Measurements from ENCODE around the gene GSG1L. TPM values are rescaled to one million over a fixed set of nuclear protein-coding genes. Genes with fewer than 3 reads are reported as not detected.
A peak's percentile ranks its signal among the peaks of the same experiment; 100 is the strongest.

The GSG1L gene
- total RNA-seq, 1 donor = not detected

- Histone ChIP-seq H3K27ac (ENCODE audit: low read depth, low read length) (no peak overlapping the region), H4K20me1 (ENCODE audit: insufficient read depth, low read length) (no peaks in the 10 kb centered on the region), H3K79me2 (ENCODE audit: insufficient read depth, low read length) (no peaks in the 10 kb centered on the region), H3K4me1 (ENCODE audit: insufficient read depth, low read length) (peaks cover 5% of the 10 kb centered on the region), H3K9me3 (ENCODE audit: low read depth, low read length) (no peaks in the 10 kb centered on the region), H3K36me3 (ENCODE audit: insufficient read depth, low read length) (no peaks in the 10 kb centered on the region), H3K27me3 (ENCODE audit: insufficient read depth, low read length) (peaks cover 34% of the 10 kb centered on the region), H3K4me2 (ENCODE audit: insufficient read depth, low read length) (no peak overlapping the region), H2AFZ (ENCODE audit: low read length) (no peak overlapping the region), H3K4me3 (ENCODE audit: insufficient read depth, low read length) (no peak overlapping the region)
- TF ChIP-seq, protein P1, sequence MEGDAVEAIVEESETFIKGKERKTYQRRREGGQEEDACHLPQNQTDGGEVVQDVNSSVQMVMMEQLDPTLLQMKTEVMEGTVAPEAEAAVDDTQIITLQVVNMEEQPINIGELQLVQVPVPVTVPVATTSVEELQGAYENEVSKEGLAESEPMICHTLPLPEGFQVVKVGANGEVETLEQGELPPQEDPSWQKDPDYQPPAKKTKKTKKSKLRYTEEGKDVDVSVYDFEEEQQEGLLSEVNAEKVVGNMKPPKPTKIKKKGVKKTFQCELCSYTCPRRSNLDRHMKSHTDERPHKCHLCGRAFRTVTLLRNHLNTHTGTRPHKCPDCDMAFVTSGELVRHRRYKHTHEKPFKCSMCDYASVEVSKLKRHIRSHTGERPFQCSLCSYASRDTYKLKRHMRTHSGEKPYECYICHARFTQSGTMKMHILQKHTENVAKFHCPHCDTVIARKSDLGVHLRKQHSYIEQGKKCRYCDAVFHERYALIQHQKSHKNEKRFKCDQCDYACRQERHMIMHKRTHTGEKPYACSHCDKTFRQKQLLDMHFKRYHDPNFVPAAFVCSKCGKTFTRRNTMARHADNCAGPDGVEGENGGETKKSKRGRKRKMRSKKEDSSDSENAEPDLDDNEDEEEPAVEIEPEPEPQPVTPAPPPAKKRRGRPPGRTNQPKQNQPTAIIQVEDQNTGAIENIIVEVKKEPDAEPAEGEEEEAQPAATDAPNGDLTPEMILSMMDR (IDR thresholded peaks at IDR 0.05; ENCODE audit: extremely low read depth, low read depth, low read length) = no peak
- peak; percentile 70 for DNase-seq (ENCODE audit: insufficient read length, low spot score, missing footprints)
Measured at GRCh38 chr16:28069971-28070794, 6.7 kb upstream of the GSG1L start.

DNA sequence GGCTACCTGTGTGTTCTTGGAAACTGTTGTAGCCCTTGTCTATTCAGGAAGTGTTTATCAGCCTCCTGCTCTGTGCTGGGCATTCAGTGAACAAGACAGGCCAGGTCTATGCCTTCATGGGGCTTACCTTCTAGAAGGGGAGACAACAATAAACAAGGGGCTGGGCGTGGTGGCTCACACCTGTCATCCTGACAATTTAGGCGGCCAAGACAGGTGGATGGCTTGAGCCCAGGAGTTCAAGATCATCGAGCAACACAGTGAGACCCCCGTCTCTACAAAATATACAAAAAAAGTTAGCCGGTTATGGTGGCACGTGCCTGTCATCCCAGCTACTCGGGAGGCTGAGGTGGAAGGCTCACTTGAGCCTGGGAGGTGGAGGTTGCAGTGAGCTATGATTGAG, 5.5 kb upstream of the GSG1L start:
- TF ChIP-seq, protein P1 (IDR thresholded peaks at IDR 0.05; ENCODE audit: extremely low read depth, low read depth, low read length) = no peak

DNA sequence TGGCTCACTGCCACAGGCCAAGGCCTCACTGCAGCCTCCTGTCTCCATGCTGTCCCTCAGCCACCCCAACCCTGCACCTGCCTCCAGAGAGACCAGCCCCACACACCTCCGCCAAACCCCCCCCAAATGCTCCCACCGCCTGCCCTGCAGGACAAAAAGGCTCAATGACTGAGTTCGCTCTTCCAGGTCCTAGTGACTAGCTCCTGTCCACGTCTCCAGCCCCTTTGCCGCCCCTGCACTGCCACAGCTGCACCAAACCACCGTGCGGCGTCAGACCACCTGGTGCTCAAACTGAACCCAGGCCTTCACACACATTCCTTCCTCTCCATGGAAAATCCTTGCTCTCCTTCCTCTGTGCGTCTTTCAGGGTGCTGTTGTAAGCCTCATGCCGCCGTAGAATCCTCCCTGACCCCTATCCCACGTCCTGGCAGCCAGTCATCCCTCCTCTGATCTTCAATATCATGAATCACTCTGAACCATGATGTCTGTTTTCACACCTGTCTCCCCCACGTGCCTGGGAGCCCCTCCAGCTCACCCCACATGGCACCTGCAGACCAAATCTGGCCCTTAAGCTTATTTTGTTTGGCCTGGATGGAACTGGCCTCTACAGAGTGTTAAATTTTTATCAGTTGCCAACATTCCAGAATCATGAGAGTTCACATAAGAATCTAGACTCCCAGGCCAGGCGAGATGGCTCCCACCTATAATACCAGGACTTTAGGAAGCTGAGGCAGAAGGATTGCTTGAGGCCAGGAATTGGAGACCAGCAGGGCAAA, 4.3 kb upstream of the GSG1L start:
- peak; percentile 96 for DNase-seq (ENCODE audit: insufficient read length, low spot score, missing footprints)
- no peaks in the 10 kb centered on the region for H3K79me2 ChIP-seq (ENCODE audit: insufficient read depth, low read length)

More for the DNA sequence above, 5.5 kb upstream of the GSG1L start:
- Histone ChIP-seq H3K4me3 (ENCODE audit: insufficient read depth, low read length) (no peak overlapping the region), H3K36me3 (ENCODE audit: insufficient read depth, low read length) (no peaks in the 10 kb centered on the region), H3K4me1 (ENCODE audit: insufficient read depth, low read length) (peaks cover 5% of the 10 kb centered on the region), H3K4me2 (ENCODE audit: insufficient read depth, low read length) (no peak overlapping the region), H3K27ac (ENCODE audit: low read depth, low read length) (no peak overlapping the region), H3K79me2 (ENCODE audit: insufficient read depth, low read length) (no peaks in the 10 kb centered on the region), H4K20me1 (ENCODE audit: insufficient read depth, low read length) (no peaks in the 10 kb centered on the region), H3K9me3 (ENCODE audit: low read depth, low read length) (no peaks in the 10 kb centered on the region), H3K27me3 (ENCODE audit: insufficient read depth, low read length) (peaks cover 46% of the 10 kb centered on the region), H2AFZ (ENCODE audit: low read length) (no peak overlapping the region)
- peak; percentile 50 for DNase-seq (ENCODE audit: insufficient read length, low spot score, missing footprints)

More for the DNA sequence above, 4.3 kb upstream of the GSG1L start:
- peaks cover 5% of the 10 kb centered on the region for H3K4me1 ChIP-seq (ENCODE audit: insufficient read depth, low read length)
- no peaks in the 10 kb centered on the region for H3K36me3 ChIP-seq (ENCODE audit: insufficient read depth, low read length)
- H3K4me2 ChIP-seq (ENCODE audit: insufficient read depth, low read length) = no peak overlapping the region
- H2AFZ ChIP-seq (ENCODE audit: low read length) = no peak overlapping the region
- peaks cover 45% of the 10 kb centered on the region for H3K27me3 ChIP-seq (ENCODE audit: insufficient read depth, low read length)
- H4K20me1 ChIP-seq (ENCODE audit: insufficient read depth, low read length) = no peaks in the 10 kb centered on the region
- H3K9me3 ChIP-seq (ENCODE audit: low read depth, low read length) = no peaks in the 10 kb centered on the region
- TF ChIP-seq, protein P1 (IDR thresholded peaks at IDR 0.05; ENCODE audit: extremely low read depth, low read depth, low read length) = no peak
- no peak overlapping the region for H3K4me3 ChIP-seq (ENCODE audit: insufficient read depth, low read length)
- no peak overlapping the region for H3K27ac ChIP-seq (ENCODE audit: low read depth, low read length)

All from osteoblast (primary cell).